NCI-H128 (cell line): ENCODE measurements around the gene ELOA.
"Not testable (repeated sequence)": the region's sequence is repeated elsewhere in the genome, so short reads cannot be mapped to it uniquely, and the experiment has no call there.

Source experiments
- DNase-seq: peaks from one replicate; lab custom pipeline; 2025; ENCODE audit not compliant: unreplicated experiment; lab: John Stamatoyannopoulos, UW

The ELOA gene

DNA sequence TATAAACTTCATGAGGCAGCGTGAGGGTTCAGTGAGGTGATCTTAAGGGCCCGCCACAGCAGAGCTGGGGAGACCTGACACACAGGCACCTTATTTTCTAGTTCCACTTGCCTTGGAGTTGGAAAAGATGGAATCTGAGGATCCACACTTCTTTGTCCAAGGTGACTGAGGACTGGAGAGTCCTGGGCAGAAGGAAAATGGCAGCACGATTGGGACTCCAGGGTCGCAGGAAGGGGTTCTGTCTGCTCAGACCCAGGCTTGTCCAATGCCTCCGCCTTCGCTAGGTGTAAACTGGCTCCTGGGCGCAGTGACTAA, 55.9 kb downstream of the ELOA start:
- DNase-seq: no peak

DNA sequence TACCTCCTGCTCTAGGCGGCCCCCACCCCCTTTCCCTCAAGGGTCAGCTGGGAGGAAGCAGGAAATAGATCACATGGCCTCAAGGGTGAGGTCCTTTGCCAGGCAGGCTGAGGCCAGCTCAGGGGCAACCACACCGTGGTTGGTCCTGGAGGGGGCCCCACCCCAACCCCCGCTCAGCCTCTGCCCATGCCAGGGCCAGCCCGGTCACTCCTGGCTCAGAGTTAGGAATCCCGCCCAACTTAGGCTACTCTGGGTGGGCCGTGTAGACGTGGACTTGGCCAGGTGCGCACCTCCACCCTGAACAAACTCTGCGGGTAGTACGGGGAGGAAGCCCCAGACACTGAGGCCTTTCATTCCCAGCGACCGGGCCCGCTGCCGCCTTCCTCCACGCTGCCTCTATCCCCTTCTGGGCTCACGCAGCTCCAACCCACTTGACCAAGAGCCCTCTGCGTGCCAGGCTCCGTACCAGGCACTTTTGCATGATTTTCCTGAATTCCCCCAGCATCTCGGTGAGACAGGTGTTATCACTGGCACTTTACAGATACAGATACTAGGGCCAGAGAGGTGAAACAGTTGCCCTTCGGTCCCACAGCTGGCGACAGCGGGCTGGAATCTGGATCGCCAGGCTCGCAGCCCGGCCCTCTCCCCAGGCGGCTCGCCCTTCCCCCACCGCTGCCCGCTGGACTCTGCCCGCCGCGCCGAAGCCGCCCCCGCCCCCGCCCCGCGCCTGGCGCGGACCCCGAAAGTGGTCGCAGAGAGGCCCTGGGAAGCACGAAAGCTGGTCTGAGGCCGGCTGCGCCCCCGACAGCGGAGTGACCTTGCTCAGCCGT, 56.5 kb downstream of the ELOA start:
- DNase-seq: no peak

DNA sequence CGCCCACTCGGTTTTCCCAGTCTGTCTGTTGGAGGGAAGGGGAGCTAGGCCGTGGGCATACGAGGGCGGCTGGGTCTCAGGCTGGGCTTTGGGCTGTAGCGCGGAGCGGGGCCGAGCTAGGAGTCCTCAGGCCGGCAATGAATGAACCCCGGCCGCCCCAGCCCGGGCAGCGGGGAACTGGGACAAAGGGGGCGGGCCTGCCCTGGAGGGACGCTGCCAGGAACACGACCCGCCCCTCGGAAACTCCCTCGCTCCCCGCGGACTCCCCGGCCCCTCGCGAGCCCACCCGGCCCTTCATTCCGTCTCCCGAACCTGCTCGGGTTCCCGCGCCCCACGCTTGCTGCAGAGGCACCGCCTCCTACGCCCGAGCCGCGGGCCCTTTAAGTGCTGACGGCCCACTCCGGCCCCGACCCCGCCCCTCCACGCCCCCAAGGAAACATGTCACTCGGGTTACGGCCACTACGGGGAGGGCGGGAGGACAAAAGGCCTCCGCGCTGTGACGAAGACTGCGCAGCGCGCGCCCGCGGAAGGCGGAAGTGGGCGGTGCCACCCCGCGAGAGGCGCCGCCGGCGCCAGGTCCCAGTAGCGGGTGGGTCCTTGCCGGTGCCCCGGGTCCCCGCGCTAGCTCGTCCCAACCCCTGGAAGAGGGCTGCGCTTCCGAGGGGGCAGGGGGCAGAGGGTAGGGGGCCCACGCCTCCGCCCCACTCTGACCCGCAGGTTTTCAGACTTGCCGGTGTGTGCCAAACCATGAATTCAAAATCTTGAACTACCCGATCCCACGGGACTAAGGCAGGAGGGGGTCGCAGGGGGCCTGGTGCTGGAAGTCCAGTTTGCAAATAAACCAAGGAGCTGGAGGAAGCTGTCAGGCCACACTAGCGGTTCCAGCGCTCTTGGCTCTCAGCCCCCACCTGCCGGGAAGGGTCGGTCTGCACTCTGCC, 57.4 kb downstream of the ELOA start, which contains the start of gene GALE:
TSS of gene GALE (minus strand) at position 355 of the 938 bp plus-strand sequence. CDS start 1,747 bp downstream, outside the sequence.
- peak; percentile 90 for DNase-seq

DNA sequence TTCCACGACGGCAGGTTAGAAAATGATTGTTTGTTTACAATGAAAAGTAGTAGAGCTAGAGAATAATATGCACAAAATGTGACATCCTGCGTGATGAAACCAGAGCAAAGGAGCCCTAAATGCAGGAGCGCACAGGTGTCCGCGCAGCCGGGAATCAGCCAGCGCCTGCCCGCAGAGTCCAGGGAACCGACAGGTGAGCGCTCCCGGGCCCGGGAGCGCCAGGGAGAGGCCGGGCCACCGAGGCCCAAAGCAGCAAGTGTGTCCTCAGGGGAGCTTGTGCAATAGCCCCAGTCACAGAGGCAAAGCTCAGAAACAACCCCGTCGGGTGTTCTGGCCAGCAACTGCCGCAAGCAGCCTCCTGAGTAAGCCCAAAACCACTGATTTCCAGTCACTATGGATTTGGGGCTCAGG, 58.1 kb downstream of the ELOA start:
- no peak for DNase-seq

DNA sequence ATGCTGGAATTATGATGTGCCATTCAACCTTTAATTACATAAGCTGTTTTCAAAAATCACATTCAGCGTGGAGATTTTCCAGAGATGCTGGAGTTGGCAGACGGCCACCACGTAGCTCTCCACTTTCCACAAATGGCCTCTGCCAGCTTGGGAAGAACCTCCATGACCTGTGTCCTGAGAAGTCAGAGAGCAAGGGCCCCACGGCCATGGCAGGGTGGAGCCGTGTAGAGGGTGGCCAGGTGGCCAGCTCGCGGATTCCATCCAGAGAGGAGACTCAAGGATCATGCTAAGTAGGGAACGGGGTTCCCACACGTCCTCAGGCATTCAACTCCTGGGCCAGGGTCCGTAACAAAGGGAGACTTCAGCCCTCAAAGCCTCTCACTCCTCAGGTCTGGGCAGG, 58.6 kb downstream of the ELOA start:
- DNase-seq: no peak

DNA sequence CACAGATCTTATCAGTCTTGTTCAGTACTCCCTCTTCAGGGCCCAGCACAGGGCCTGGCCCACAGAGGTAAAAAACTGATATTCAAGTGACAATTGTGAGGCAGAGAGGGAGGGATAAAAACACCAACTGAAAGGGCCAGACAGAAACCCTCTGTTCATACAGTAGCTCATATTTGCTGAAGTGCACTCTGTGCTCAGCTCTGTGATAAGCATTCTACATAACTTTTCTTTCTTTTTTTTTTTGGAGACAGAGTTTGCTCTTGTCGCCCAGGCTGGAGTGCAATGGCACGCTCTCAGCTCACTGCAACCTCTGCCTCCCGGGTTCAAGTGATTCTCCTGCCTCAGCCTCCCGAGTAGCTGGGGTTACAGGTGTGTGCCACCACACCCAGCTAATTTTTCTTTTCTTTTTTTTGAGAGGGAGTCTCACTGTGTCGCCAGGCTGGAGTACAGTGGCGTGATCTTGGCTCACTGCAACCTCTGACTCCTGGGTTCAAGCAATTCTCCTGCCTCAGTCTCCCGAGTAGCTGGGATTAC, 59.6 kb downstream of the ELOA start:
- not testable (repeated sequence) for DNase-seq

DNA sequence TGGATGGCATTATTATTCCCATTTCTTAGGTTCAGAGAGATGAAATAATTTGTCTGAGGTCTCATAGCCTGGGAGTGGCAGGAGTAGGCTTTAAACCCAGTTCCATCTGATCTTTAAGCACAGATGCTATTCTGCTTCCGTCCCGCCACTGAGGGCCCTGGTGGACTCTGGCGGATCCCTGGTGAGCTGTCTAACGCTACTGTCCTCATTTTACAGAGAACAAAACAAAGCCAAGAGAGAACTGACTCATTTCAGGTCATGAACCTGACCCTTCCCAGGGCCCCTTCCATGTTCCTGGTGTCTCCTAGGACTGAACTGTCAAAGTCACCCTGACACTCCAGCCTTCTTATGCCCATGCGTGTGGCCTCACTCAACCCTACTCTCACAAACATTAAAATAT, 60.4 kb downstream of the ELOA start:
- DNase-seq: no peak

DNA sequence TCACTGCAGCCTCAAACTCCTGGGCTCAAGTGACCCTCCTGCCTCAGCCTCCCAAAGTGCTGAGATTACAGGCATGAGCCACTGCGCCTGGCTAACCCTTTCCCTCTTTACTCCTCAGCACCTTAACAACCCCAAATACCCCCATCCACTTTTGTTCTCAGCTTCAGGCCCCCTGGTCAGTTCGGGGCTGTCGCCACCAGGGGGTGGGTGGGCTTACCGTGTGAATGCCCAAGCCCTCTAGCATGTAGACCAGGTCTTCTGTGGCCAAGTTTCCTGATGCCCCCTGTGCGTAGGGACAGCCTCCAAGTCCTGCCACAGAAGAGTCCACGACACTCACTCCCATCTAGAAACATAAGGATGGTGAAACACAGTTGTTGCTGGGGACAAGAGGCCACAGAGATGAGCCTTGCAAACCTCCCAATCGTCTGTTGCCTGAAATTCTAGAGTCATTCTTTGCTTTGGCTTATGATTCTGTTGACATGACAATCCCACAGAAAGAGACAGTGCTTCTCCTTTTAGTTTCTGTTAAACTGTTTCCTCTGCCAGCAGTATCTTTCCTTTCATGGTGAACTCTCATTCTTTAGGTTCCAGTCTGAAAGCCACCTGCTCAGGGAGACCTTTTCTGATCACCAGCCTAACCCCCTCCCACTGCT, 61.0 kb downstream of the ELOA start:
- DNase-seq: no peak

DNA sequence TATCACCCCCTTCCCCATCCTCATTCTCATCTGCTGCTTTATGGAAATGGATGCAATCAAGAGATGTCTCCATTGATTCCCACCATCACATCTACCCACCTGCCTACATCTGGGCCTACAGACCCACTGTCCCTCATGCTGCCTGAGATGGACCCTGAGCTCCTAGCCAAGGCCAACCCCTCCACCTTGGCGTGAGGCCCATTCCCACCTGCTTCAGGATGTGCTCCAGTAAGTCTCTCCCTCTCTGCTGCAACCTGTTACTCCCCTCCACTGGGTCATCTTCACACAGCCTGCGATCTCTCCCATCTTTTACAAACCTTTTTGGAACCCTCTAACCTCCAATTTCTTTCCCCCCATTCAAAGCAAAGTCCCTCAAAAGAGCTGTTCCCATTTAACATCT, 61.8 kb downstream of the ELOA start:
- DNase-seq: no peak

DNA sequence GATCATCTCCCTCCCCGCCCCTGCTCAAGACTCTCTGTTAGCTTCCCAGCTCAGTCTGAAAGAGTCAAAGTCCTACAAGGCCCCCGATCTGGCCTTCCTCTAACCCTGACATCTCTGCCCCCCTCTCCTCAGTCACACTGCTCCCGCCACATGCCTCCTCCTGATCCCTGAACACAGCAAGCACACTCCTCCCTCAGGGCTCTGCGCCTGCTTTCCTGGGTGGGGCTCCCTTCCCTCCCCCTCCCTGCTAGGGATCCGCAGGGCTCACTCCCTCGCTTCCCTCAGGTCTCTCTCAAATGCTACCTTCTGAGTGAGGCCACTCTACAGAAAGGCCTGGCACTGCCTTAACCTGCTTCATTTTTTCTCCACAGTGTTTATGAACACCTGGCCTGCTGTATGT, 63.0 kb downstream of the ELOA start:
- DNase-seq: no peak

DNA sequence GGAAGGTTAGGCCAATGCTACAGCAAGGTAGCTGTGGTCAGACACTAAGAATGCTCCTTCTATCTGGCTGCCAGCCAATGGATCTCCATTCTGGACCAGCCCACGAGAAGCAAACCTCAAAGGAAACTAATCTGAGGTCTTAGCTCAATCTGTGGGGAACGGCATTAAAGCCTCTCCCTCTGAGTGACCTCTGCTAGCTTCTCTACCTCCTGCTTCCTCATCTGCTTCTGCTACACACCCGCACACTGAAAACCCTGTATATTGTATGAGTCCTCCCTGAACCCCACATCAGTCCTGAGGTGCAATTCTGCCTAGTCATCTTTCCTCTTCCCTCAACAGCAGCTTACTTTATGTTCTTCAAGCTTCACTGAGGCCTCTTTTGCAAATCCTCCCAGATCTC, 64.2 kb downstream of the ELOA start:
- DNase-seq: no peak

DNA sequence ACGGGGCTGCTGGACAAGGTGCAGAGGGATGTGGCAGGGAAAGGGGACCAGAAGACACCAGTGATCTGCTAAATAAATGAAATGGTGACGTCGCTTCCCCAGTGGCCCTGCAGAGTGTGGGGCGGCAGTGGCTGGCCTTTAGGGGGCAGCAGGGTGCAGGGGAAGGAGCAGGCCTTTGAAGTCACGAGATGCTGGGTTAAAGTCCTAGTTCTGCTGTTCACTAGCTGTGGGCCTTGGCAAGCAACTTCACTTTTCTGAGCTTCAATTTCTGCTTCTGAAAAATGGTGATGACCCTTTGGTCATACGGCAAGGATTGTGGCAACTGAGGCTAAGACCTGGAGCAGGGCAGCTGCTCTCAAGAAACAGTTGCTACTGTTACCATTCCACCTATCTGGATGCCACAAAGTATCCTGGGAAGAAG, 66.5 kb downstream of the ELOA start:
- peak; percentile 27 for DNase-seq

DNA sequence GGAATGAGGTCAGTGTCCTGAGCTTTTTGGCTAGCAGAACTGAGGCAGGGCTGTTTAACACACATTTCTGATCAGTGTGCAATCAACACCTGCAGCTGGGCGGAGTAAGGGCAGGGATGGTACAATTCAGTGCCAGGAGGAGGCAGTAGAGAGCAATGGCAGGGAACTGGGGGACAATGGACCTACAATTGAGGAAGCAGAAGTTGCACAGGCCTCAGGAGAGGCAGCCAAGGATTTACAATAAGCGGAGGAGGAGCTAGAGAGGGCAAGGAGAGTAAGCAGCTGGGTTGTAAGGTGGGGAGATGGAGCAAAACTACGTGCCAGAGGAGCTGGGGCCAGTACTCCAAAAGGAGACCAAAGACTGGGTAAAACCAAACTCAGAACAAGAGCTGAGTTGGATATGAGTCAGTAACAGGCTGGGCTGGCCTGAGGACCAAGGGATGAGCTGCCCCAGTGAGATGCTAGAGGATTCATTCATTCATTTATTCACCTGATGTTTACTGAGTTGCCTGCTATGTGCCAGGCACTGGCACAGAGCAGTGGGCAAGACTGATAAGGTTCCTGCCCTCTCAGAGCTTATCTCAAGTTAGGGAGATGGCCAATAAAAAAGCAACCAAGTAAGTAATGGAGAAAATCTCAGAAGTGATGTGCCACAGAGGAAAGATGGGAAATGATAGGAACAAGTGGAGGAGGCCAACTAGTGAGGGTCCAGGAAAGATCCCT, 67.7 kb downstream of the ELOA start:
- no peak for DNase-seq
